H9 (cell line): ENCODE data around the gene DPYSL5. TPM values are rescaled to one million over a fixed set of nuclear protein-coding genes. Genes with fewer than 3 reads are reported as not detected.

Source experiments
- DNase-seq: peaks from one replicate; pipeline ENCODE4 v3.0.0-alpha.2; 2017
- H2AFZ ChIP-seq: one replicate; pipeline ENCODE4 v1.6.1; 2013; ENCODE audit warnings: mild to moderate bottlenecking, low read length, control low read depth, moderate library complexity
- H2AK5ac ChIP-seq: 2 replicates; pipeline ENCODE4 v1.6.1; 2013; ENCODE audit warnings: low read length, control low read depth, mixed read lengths; ENCODE audit not compliant: insufficient read length
- H2BK120ac ChIP-seq: one replicate; pipeline ENCODE4 v1.6.1; 2013; ENCODE audit warnings: low read depth, mild to moderate bottlenecking, low read length, control low read depth, inconsistent platforms; ENCODE audit not compliant: poor library complexity, severe bottlenecking
- H2BK12ac ChIP-seq: 2 replicates; pipeline ENCODE4 v1.6.1; 2013; ENCODE audit warnings: low read length, control low read depth, mixed read lengths, low read depth; ENCODE audit not compliant: insufficient read length
- H2BK15ac ChIP-seq: 2 replicates; pipeline ENCODE4 v1.6.1; 2013; ENCODE audit warnings: low read depth, low read length, control low read depth
- H2BK20ac ChIP-seq: one replicate; pipeline ENCODE4 v1.6.1; 2013; ENCODE audit warnings: low read depth, mild to moderate bottlenecking, low read length, control low read depth, inconsistent platforms; ENCODE audit not compliant: poor library complexity, severe bottlenecking
- H2BK5ac ChIP-seq: 2 replicates; pipeline ENCODE4 v1.6.1; 2013; ENCODE audit warnings: low read length, control low read depth, mixed read lengths; ENCODE audit not compliant: insufficient read length
- H3K14ac ChIP-seq: 2 replicates; pipeline ENCODE4 v1.6.1; 2013; ENCODE audit warnings: low read length, control low read depth; ENCODE audit not compliant: insufficient read depth
- H3K18ac ChIP-seq: 2 replicates; pipeline ENCODE4 v1.6.1; 2013; ENCODE audit warnings: low read depth, mild to moderate bottlenecking, mixed read lengths, low read length, control low read depth; ENCODE audit not compliant: insufficient read length
- H3K23ac ChIP-seq: 2 replicates; pipeline ENCODE4 v1.6.1; 2013; ENCODE audit warnings: low read length, control low read depth, mixed read lengths, low read depth; ENCODE audit not compliant: insufficient read length
- H3K23me2 ChIP-seq: 2 replicates; pipeline ENCODE4 v1.6.1; 2013; ENCODE audit warnings: low read depth, mild to moderate bottlenecking, mixed read lengths, low read length, control low read depth; ENCODE audit not compliant: insufficient read length, poor library complexity, severe bottlenecking
- H3K27ac ChIP-seq: 2 replicates; pipeline ENCODE4 v1.5.1; 2013; ENCODE audit warnings: low read length, control low read depth, mixed read lengths, low read depth; ENCODE audit not compliant: insufficient read length
- H3K27me3 ChIP-seq: 2 replicates; pipeline ENCODE4 v1.6.1; 2013; ENCODE audit warnings: low read length, control low read depth, inconsistent platforms; ENCODE audit not compliant: insufficient read depth
- H3K4ac ChIP-seq: 2 replicates; pipeline ENCODE4 v1.6.1; 2013; ENCODE audit warnings: low read depth, mild to moderate bottlenecking, control low read depth, inconsistent platforms, low read length, moderate library complexity
- H3K4me1 ChIP-seq: 2 replicates; pipeline ENCODE4 v1.6.1; 2013; ENCODE audit warnings: low read length, control low read depth, inconsistent platforms; ENCODE audit not compliant: insufficient read depth
- H3K4me2 ChIP-seq: 2 replicates; pipeline ENCODE4 v1.6.1; 2013; ENCODE audit warnings: low read length, control low read depth, mixed read lengths; ENCODE audit not compliant: insufficient read length, insufficient read depth
- H3K56ac ChIP-seq: 2 replicates; pipeline ENCODE4 v1.6.1; 2013; ENCODE audit warnings: low read depth, mild to moderate bottlenecking, mixed read lengths, low read length, control low read depth; ENCODE audit not compliant: insufficient read length
- H3K79me1 ChIP-seq: 2 replicates; pipeline ENCODE4 v1.6.1; 2013; ENCODE audit warnings: low read depth, mild to moderate bottlenecking, moderate library complexity, low read length, control low read depth, inconsistent platforms; ENCODE audit not compliant: insufficient read depth, poor library complexity, severe bottlenecking
- H3K79me2 ChIP-seq: 2 replicates; pipeline ENCODE4 v1.6.1; 2013; ENCODE audit warnings: low read length, control low read depth, inconsistent platforms; ENCODE audit not compliant: insufficient read depth
- H3K9ac ChIP-seq: 2 replicates; pipeline ENCODE4 v1.6.1; 2013; ENCODE audit warnings: low read length, control low read depth, mixed read lengths; ENCODE audit not compliant: insufficient read length; ENCODE audit errors: extremely low read depth
- H3K9me3 ChIP-seq: one replicate; pipeline ENCODE4 v1.6.1; 2013; ENCODE audit warnings: low read depth, low read length, inconsistent platforms; ENCODE audit not compliant: control insufficient read depth
- H3T11ph ChIP-seq: one replicate; pipeline ENCODE4 v1.6.1; 2013; ENCODE audit warnings: mild to moderate bottlenecking, low read length, control low read depth, inconsistent platforms
- H4K20me1 ChIP-seq: one replicate; pipeline ENCODE4 v1.6.1; 2013; ENCODE audit not compliant: control insufficient read depth, insufficient read length, insufficient read depth
- H4K5ac ChIP-seq: 2 replicates; pipeline ENCODE4 v1.6.1; 2013; ENCODE audit warnings: low read depth, mild to moderate bottlenecking, mixed read lengths, low read length, control low read depth; ENCODE audit not compliant: insufficient read length
- H4K8ac ChIP-seq: replicated peaks from 2 replicates; pipeline ENCODE4 v1.6.1; 2013; ENCODE audit warnings: low read length, control low read depth, mixed read lengths, low read depth; ENCODE audit not compliant: insufficient read length
- H4K91ac ChIP-seq: 2 replicates; pipeline ENCODE4 v1.6.1; 2013; ENCODE audit warnings: low read depth, mild to moderate bottlenecking, moderate library complexity, mixed read lengths, low read length, control low read depth; ENCODE audit not compliant: insufficient read length
- H3K27ac Mint-ChIP-seq, 3 experiments: 2 replicates in 2 of 3; 3 replicates in 1 of 3; pipeline ENCODE4 v1.8.0; 2020 to 2021; ENCODE audit warnings: mixed read lengths in 3 of 3, mild to moderate bottlenecking in 1 of 3, moderate library complexity in 1 of 3
- H3K27me3 Mint-ChIP-seq: 2 replicates; pipeline ENCODE4 v1.8.0; 2021; ENCODE audit warnings: low read depth, mild to moderate bottlenecking, moderate library complexity, mixed read lengths
- H3K36me3 Mint-ChIP-seq, 3 experiments: 2 replicates in 2 of 3; 3 replicates in 1 of 3; pipeline ENCODE4 v1.8.0; 2020 to 2021; ENCODE audit warnings: low read depth in 3 of 3, mixed read lengths in 3 of 3; ENCODE audit not compliant: insufficient read depth in 1 of 3
- H3K4me1 Mint-ChIP-seq, 2 experiments: 2 replicates each; pipeline ENCODE4 v1.8.0; 2020; ENCODE audit warnings: mixed read lengths in 2 of 2
- H3K4me3 Mint-ChIP-seq, 2 experiments: 2 replicates in 1 of 2; 3 replicates in 1 of 2; pipeline ENCODE4 v1.8.0; 2020 to 2021; ENCODE audit warnings: mild to moderate bottlenecking in 2 of 2, mixed read lengths in 2 of 2, moderate library complexity in 1 of 2
- H3K9me3 Mint-ChIP-seq, 2 experiments: 2 replicates in 1 of 2; 3 replicates in 1 of 2; pipeline ENCODE4 v1.8.0; 2020; ENCODE audit warnings: mild to moderate bottlenecking in 2 of 2, mixed read lengths in 2 of 2, moderate library complexity in 1 of 2
- CTCF ChIP-seq: fragments of 200-600 bp; sonication (generic); conservative IDR thresholded peaks from 3 replicates; pipeline ENCODE4 v1.8.0; 2021; ENCODE audit warnings: antibody characterized with exemption, mild to moderate bottlenecking
- whole genome bisulfite sequencing: extraction: QIAGEN DNeasy Blood & Tissue Kit; methylation state at CpG from one replicate; pipeline ENCODE4 v1.1.7; 2013; ENCODE audit warnings: missing lambda C conversion rate, low lambda C conversion rate, mixed read lengths; ENCODE audit not compliant: insufficient read length; ENCODE audit errors: extremely low coverage; 5-methylcytosine and 5-hydroxymethylcytosine counted together
- total RNA-seq: library from RNA; stranded (reverse); gene quantifications from 2 replicates; pipeline ENCODE4 v1.2.1, GENCODE V29; 2021

The DPYSL5 gene
- total RNA-seq, 1 experiment from 2014 or later, result 6.4 TPM

GRCh38 chr2:26864646-26865045, 16.7 kb downstream of the DPYSL5 start:
- H3K4me2 ChIP-seq, result no peak overlapping the region
- no peaks in the 10 kb centered on the region for H3K79me1 ChIP-seq
- no peak for DNase-seq
- Mint-ChIP-seq H3K4me3 (no peak overlapping the region), H3K27me3 (peaks cover 83% of the 10 kb centered on the region), H3K27ac (no peak overlapping the region), H3K4me1 (peaks cover 5 to 6% of the 10 kb centered on the region in 2 experiments), H3K36me3 (no peaks in the 10 kb centered on the region), H3K9me3 (no peaks in the 10 kb centered on the region)
- no peak overlapping the region for H3T11ph ChIP-seq
- H2BK12ac ChIP-seq, result no peak overlapping the region
- H3K56ac ChIP-seq, result no peak overlapping the region
- no peak overlapping the region for H2AFZ ChIP-seq
- no peak overlapping the region for H2BK20ac ChIP-seq
- H3K27ac ChIP-seq, result no peak overlapping the region
- H4K20me1 ChIP-seq, result no peaks in the 10 kb centered on the region
- H3K14ac ChIP-seq, result no peak overlapping the region
- no peak overlapping the region for H3K23ac ChIP-seq
- no peak overlapping the region for H4K91ac ChIP-seq
- no peak overlapping the region for H4K8ac ChIP-seq
- H3K4me1 ChIP-seq, result no peaks in the 10 kb centered on the region
- H3K27me3 ChIP-seq, result no peaks in the 10 kb centered on the region; the same call in 1 of the 2 replicates
- H3K4ac ChIP-seq, result no peak overlapping the region
- no peak for TF ChIP-seq CTCF
- no peak overlapping the region for H2BK15ac ChIP-seq
- no peak overlapping the region for H3K18ac ChIP-seq
- no peaks in the 10 kb centered on the region for H3K79me2 ChIP-seq
- no peak overlapping the region for H2BK5ac ChIP-seq
- no peaks in the 10 kb centered on the region for H3K23me2 ChIP-seq
- no peaks in the 10 kb centered on the region for H3K9me3 ChIP-seq
- H2AK5ac ChIP-seq, result no peak overlapping the region
- no peak overlapping the region for H4K5ac ChIP-seq
- H2BK120ac ChIP-seq, result no peak overlapping the region
- no peak overlapping the region for H3K9ac ChIP-seq
- WGBS, result no CpG with 5 or more reads among the region's 7 CpGs
